GM18502 (cell line): ENCODE results near the gene PISD.
"Not testable (repeated sequence)": the region's sequence is repeated elsewhere in the genome, so short reads cannot be mapped to it uniquely, and the experiment has no call there.

Experiments used
- ATAC-seq: cut with Tn5 transposase; IDR thresholded peaks from one replicate; pipeline ENCODE4 v1.9.1; 2021; ENCODE audit warnings: mild to moderate bottlenecking; ENCODE audit not compliant: unreplicated experiment, poor library complexity

The PISD gene

DNA sequence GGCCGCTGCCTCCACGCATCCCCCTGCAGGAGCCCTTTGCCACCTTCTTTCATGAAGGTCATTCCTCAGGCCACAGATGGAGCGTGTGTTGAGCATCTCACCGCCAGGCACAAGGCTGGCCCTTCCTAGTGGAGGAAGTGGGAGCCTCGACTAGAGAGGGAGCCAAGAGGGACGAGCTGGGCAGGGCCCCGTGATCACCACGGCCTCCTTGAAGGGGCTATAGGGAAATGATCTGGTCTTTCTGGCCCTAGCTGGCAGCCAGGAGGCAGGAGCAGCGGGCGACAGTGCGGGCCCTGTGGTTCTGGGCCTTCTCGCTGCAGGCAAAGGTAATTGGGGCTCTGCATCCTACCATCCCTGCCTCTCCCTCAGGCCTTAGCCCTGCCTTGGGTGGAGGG lies 49.1 kb downstream of the PISD start:
- ATAC-seq: no peak

DNA sequence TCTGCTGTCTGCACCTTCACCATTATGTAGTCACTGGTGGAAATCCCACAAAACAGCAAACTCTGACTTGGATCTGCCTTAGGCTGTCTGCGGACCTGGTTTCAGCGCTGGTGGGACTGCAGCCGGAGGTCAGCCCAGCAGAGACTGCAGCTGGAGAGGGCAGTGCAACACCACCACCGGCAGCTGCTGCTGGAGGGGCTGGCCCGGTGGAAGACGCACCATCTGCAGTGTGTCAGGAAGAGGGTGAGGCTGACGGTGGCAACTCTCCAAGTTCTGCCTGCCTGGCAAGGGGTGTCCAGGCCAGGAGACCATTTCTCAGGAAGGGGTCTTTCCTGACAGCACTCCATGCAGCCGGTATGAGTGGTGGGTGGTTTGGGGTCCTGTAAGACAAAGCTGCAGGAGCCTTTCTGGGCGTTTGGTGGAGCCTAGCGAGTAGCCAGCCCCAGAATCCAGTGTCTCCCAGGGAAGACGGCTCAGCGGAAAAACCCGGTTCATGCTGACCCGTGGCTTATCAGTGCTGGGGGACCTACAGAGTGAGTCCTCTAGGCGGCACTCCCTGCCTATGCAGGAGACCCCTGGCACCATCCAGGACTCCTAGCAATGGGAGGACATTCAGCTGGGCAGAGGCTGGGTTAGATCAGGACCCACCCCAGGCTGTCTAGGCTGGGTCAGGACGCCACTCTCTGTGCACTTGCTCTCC lies 50.8 kb downstream of the PISD start:
- ATAC-seq: no peak

DNA sequence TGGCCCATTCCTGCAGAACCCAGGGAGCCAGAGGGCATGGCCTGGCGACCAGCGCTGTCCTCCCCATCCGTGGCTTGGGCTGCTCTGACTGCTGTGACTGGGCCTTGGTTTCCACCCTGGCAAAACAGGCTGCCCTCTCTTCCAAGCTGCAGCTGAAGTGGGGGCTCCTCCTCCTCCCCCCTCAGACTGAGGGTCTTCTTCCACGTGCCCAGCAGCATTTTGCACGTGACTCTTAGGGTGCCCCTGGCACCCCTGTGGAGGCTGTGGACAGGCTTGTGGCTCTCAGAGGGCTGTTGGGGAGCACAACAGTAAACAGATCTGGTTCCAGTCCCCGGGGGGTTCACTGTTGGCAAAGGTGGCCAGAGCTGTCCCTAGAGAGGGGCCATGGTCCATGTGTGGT lies 51.4 kb downstream of the PISD start:
- ATAC-seq: no peak

DNA sequence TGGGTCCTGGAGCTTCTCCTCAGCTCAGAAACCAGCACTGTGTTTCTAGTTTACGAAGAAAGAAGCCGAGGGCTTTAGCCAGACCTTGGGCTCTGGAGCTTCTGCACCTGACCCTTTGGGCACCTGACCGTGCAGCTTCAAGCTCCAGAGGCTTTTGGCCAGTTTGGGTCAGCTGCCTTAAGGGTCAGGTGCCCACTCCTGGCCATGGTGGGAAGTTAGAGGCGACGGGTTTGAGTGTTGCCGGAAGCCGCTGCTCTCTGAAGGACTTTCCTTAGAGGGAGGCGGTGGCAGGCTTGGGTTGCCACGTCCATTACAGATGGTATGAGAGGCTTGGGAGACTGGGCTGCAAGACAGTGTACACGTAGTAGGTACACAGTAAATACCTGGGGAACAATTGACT lies 52.3 kb downstream of the PISD start:
- ATAC-seq: no peak

DNA sequence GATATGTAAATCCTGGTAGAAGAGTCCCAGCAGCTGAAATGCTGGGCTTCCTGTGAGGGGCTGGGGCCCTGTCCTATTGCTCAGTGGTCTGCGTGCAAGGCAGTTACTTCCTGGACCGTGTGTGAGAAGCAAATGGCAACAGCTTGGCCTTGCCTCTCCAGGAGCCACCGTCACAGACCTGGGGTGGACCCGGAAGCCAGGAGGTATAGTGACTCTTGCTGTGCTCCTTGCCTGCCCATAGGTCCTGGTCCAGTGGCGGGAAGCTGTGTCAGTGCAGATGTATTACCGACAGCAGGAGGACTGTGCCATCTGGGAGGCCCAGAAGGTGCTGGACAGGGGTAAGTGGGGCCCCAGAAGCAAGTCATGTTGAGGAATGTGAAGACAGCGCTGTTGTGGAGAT lies 54.3 kb downstream of the PISD start:
- no peak for ATAC-seq

DNA sequence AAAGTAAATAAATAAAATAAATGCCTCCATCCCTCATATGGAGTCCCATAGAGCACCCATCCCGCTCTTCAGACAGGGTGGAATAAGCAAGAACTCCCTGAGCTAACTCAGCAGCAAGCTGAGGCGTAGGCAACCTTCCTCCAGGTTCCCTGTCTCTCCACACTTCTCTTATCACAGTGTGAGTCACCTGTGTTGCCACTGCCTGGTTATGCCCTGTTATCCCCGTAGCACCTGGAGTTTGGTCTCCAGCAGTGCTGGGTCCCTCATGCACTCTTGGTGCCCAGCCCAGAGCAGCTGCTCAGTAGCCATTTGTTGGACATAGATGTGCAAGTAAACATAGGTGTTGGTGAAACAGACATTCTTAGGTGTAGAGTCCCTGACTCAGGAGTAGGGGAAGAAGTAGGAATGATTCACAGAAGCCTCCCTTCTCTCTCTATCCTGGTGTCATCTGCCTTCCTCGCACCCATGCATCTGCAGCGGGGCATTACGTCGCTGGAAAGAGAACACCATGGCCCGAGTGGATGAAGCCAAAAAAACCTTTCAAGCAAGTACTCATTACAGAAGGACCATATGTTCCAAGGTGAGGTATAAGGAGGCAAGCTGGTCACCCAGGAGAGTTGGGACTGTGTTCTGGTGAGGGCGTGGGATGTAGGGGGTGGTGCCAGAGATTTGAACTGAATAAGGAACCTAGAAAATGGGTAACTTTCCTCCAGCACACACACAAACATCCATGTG lies 56.0 kb downstream of the PISD start:
- ATAC-seq: no peak

DNA sequence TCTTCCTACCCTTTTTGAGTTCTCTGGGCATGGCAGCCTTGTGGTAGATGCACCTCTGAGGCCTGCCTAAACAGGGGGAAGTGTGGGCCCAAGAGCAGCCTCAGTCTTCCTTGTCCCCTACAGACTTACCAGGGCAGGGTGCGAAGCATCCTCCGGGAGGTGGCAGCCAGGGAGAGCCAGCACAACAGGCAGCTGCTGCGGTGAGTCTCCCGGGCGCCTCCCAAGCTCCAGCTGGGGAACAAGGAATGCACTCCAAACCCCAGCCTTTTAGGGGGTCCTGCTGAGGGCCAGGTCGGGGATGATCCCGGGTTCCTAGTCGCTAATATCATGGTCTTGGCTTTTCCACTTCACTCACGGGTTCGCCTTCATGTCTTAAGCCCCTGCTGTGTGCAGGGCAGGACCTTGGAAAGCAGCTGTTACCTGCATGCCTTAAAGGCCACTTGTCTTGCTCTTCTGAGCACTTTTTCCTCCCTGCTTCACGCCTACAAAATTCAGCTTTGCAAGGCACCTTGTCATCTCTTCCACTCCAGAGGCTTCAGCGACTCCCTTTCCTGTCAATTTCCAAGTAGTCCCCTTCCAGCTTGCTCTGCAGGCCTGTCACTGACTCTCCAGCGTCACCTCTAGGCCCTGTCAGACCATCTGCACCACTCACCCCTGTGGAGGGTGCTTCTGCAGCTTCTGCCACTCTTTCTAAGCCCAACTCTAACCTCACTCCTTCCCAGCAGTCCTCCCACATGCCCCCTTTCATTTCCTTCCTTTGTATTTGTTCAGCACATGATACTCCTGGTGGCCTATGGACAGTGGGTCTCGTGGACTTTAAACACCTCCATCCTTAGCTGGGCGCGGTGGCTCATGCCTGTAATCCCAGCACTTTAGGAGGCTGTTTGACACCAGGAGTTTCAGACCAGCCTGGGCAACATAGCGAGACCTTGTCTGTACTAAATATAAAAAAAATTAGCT lies 57.0 kb downstream of the PISD start:
- ATAC-seq: no peak

DNA sequence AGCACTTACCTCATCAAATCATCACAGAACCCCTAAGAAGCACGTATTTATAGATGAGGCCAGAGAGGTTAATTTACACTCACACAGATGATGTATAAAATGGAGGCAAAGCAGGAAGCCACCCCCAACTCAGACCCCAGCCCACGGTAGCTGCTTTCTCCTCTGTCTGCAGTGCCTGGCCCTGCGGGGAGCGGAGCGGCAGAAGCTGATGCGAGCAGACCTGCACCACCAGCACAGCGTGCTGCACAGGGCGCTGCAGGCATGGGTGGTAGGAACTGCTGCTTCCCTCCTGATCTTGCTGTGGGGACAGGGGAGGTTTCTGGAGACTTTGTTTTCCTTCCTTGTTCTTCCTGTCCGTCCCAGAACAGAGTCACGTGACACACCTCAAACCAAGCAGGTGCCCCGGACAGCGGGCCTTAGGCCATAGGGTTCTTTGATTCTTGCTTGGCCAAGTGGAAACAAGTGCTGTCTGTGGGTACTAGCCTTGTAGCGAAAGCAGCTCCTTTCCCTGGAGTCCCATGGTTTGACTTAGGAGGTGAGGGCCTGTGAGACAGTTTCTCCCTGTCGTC lies 57.8 kb downstream of the PISD start:
- ATAC-seq: no peak

DNA sequence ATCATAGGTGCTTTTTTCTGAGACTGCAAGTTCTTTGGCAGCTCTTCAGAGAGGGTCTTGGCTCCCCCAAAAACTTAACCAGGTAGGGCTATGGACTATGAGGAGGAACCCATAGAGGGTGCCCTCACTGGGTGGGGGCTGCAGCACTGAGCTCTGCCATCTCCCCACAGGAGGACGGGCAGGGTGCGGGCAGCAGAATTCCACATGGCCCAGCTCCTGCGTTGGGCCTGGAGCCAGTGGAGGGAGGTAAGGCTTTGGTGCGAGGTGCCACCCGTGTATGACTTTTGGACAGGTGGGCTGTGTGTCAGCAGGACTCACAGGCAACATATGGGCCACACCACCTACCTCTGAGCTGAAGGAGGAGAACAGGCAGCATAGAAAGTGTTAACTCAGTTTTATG lies 58.4 kb downstream of the PISD start:
- no peak for ATAC-seq

DNA sequence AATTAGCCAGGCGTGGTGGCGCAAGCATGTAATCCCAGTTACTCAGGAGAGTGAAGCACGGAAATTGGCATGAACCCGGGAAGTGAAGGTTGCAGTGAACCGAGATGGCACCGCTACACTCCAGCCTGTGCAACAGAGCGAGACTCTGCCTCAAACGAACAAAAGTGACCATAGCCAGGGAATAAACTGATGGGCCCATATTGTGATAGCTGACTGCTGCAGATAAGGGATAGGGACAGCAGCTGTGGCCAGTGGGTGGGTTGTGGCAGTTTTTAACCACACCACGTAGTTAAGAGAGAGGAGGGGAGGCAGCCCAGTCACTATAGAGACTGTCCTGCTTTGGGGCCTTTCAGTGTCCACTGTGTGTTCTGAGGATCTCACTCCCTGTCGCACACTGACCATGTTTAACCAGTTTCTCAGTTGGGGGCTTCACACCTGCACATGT lies 58.9 kb downstream of the PISD start:
- no peak for ATAC-seq

DNA sequence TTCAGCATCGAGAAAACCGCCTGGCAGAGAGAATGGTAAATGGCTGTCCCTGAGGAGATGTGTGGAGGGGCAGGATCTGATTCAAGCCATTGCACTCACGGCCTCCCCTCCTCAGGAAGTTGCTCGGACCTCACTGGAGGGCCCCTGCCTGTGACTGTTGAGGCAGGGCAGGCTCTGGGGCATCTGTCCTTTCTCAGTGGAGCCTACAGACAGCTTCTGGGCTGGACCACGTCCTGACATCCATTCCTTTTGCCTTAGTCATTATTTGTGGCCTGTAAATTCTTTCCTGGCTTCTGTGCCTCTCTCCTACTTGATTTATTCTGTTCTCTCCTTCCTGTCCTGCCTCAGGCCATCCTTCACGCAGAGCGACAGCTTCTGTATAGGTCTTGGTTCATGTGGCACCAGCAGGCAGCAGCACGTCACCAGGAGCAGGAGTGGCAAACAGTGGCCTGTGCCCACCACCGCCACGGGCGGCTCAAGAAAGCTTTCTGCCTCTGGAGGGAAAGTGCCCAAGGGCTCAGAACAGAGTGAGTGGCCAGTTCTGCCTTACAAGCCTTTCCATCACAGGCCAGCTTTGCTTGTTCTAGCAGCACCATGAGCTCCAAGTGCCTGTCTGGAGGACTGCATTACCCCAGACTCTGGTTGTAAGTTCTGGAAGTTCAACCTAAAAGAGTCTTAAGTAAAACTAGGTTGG lies 59.6 kb downstream of the PISD start:
- no peak for ATAC-seq

DNA sequence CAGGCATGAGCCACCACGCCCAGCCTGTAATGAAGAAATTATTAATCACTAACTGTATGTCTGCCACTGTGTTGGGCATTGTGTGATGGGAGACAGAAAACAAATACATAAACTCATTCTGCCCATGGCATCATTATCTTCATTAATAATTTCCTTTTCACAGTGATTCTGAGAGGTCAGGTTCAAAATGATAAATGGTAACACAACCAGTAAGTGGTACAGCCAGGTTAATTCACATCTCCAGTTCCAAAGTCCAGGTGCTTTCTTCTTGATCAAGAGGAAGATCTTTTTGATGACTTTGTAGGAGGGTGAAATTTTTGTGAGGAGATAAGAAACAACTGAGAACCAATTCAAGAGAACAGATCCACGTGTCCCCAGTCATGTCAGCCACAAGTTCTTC lies 66.7 kb downstream of the PISD start:
- no peak for ATAC-seq

DNA sequence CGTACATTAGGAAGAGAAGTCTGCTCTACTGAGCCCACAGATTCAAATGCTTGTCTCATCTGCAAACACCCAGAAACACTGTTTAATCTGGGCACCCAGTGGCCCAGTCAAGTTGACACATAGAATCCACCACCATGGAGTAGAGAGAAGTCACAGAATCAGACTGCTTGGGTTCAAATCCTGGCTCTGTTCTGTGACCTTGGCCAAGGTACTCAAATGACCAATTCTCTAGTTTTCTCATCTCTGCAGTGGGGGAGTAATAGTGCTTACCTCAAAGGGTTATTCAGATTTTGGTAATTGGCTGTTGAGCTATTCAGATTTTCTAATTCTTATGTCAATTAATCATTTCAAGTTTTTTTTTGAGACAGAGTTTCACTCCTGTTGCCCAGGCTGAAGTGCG lies 71.9 kb downstream of the PISD start:
- ATAC-seq: not testable (repeated sequence)

DNA sequence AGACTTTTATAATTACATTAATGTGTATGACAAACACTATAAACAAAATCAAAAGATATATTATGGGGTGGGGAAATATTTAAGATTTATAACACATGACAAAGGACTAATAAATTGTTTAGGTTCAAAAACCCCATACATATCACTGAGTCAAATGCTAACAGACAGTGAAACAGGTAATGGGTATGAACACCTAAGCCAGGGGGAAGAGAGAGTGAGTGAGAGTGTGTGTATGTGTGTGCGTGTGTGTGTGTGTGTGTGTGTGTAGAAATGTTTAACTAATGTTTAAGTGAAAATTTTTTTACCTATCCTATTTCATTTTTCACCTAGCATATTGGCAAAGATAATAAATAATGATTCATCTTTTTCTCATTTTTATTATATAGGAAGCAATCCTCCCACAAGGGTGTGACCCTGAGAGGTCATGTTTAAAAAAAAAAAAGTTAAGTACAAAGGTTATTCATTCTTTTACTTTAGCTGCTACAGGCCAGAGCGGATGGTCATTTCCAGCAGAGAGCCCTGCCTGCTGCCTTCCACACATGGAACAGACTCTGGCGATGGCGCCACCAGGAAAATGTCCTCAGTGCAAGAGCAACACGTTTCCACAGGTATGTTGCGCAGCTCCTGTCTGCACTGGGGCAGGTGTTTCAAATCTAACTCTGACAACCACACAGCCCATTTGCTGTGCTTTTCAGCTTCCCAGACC lies 72.9 kb downstream of the PISD start:
- ATAC-seq: no peak

DNA sequence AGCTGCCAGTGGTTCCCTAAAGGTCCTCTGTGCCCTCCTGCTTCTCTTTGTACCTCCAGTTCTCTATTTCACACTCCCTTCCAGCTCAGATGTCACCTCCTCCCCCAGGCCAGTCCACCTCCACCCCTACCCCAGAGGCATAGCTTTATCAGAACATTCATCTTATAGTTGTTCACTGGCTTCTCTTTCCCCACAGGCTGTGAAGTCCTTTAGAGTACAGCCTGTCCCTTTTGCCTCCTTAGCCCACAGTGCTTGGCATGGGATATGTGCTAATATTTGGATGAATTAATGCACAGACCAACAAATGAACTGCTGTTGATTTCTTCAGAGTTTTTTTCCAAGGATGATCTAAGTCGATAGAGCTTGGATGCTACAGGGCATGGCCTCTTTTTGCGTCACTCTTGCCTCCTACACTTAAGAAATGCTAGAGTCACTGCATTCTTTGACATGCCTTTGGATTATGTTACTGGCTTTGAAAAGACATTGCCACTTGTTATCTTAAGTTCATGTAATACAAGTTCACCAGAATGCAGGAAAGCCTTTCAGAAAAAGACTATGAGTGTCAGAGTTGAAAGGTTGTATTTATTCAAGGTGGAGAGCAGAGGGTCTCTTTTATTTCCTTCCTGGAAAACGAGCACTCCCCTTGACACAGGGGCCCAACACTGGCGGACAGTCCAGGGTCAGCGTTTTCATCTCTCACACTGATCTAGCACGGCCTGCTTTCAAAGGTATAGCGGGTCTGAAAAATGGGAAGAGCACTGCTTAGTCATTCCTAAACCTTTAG lies 75.7 kb downstream of the PISD start:
- ATAC-seq: no peak

DNA sequence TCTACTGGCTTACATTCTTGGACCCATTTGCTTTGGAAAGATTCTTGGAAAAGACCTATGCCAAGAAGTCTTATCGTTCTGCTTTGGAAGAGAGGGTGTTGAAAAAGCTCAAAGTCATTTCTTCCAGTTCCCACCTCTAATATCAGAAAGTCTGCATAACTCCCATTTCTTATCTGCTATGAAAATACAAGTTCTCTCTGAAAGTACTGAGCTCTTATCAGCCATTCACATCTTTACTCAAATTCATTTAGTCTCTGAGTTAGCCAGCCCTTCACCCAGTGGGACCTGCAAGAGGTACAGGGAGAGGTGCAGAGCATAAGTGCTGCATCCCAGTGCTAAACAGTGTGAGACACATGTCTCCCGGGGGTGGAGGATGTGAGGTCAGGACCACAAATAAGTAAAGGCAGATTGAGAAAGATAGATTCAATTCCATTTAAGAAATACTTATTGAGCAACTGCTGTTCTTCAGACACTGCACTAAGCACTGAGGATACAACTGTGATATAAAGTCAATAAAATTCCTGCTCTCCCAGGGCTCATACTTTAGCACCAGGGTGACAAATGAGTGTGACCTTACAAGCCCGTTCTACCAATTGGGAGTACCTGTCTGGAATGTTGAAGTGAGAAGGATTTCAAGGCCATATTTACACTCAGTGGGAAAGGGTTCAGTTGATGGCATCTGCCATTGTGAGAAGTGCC lies 76.7 kb downstream of the PISD start:
- ATAC-seq: no peak

DNA sequence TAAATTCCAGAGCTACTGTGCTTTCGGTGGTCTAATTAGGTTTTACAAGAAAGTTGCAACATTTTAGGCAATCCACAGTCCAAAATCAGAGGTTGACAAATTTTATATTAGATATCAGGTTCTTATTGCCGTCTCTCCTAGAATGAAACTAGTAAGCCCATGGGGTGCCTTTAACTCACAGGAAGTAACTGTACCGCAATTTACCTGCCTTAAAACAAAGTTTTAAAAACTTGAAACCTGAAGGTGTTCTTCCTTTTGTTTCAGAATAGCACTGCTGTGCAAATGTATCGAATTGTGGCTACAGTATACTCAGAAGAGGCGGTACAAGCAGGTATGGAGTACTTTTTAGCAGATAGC lies 77.2 kb downstream of the PISD start:
- ATAC-seq: no peak

DNA sequence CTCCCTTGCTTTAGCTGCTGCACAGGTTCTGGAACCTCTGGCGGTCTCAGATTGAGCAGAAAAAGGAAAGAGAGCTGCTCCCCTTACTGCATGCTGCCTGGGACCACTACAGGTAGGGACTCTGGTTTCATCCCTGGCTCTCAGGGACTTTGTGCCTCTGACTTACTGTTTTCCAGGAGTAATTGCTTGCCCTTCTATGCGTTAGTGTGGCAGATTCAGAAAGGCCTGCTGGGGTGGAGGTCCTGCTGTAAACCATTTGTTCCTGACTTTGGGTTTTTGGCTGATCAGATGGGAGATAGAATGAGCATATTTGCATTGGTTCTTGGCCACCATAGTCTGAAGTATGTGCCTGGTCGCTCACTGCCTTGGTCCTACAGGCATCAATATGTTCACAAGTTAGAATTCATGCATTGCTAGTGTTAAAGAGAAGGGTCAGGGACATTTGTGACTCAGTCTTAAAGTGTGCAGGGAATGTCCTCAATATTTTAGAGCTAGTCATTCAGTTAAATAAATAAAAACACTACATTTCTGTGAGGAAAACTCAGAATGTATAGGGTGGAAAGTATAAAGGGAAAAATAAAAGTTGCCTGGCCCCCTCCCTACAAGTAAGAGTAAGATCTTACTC lies 78.0 kb downstream of the PISD start:
- no peak for ATAC-seq
